Kasumi-1 (cell line): ENCODE results near the gene ARL6IP1.
"Not testable (repeated sequence)": the region's sequence is repeated elsewhere in the genome, so short reads cannot be mapped to it uniquely, and the experiment has no call there.

Experiments
- DNase-seq, 2 experiments: peaks; one replicate each; lab custom pipeline; 2025; lab: John Stamatoyannopoulos, UW

Gene ARL6IP1

DNA sequence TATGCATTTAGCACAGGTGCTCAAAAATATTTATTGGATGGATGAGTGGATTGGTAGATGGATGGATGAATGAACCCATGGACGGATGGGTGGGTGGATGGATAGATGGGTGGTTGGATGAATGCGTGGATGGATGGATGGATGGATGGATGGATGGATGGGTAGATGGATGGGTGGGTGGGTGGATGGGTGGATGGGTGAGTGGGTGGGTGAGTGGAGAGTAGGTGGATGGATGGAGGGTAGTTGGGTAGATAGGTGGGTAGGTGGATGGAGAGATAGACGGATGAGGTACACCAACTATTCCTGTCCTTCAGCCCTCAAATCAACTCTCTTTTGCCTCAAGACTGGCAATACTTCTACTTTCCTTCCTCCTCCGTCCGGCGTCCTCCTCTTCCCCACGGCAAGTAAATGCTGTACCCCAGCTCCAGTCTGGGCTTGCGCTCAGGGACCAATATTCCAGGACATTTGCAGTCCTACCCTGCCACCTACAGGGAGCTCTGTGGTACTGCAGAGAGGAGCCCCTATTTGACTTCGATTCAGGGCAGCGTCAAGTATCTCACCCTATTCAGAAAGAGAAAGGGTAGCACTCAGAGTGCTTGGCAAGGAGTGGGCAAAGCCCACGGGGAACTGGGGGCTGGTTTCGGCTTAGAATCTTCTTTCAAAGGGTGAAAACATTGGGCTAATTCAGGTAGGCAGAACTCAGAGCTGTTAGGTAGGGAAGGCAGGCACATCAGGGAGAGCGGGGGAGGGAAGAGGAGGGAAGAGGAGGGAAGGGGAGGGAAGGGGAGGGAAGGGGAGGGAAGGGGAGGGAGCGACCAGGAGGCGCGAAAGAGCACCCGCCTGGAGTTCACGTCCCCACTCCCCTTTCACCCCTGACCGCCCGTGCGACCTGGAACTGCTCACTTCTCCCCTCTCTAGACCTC lies 41.5 kb downstream of the ARL6IP1 start:
- DNase-seq, result peak in 1 of 2 experiments; percentile 21

DNA sequence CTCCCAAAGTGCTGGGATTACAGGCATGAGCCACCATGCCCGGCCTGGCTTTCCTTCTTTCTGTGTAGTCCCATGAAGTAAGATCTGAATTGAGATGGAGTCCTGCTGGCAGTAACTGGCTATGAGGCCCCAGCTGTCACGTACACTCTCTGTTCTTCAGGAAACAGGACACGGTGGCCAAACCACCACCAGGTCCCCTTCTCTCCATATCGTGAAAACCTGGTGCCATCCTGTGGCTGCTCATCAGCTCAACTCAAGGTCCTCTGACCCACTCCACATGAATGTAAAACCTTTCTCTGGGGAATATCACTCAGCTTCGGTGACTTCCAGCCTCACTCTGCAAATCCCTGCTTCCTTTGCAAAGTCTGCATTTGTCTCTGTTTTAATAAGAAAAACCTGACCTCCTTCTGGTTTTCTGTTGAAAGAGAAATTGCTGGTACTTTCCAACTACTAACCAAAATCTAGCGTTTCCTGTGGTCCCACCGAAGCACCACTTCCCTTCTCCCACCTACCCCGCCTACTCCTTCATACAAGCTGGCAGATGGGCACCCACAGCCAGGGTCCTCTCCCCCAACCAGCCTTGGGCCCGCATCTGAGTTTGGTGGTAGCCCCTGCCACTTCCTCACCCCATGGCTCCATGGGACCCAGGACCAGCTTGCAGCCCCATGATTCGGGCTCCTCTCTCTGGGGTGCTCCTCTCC lies 43.2 kb downstream of the ARL6IP1 start:
- not testable (repeated sequence) for DNase-seq

- not testable (repeated sequence) for DNase-seq
These were observed 44.7 kb downstream of the ARL6IP1 start for GRCh38 chr16:18756639-18757038.

DNA sequence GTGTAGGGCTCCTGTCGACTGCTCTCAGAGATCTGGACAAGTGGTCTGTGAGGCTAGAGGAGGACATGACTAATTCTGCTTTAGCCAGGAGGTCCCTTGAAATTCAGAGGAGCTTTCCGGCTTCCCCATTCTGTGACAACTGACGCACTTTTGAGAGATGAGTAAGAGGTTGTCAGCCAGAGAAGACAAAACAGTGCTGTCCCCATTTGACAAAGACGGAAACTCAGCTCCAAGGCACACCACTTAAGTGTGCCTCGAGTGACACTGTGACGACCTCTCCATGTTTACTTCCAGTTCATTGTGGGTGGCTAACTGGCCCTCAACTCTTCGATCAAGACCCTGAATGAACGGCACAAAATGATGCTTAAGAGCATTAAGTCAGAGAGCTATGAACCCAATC lies 58.5 kb downstream of the ARL6IP1 start:
- not testable (repeated sequence) for DNase-seq
